Sigmoid colon (tissue), 7 donors: ENCODE measurements around the gene RASSF8. TPM values are rescaled to one million over a fixed set of nuclear protein-coding genes. Genes with fewer than 3 reads are reported as not detected.

ENCODE experiments used
- DNase-seq: peaks from one replicate; pipeline ENCODE4 v3.0.0-alpha.2; 2019
- H3K27ac ChIP-seq, 4 donors: fragments of 200-600 bp; sonication (generic); one replicate each; pipeline ENCODE4 v1.5.1; 2016 to 2019; ENCODE audit warnings: mild to moderate bottlenecking in 1 of 4
- H3K27me3 ChIP-seq, 3 donors: fragments of 200-600 bp; sonication (generic); one replicate each; pipeline ENCODE4 v1.5.1; 2019; ENCODE audit warnings: mild to moderate bottlenecking in 1 of 3
- H3K36me3 ChIP-seq, 4 donors: fragments of 200-600 bp; sonication (generic); one replicate each; pipeline ENCODE4 v1.5.1; 2016 to 2019
- H3K4me1 ChIP-seq, 4 donors: fragments of 200-600 bp; sonication (generic); one replicate each; pipeline ENCODE4 v1.5.1; 2017 to 2019
- H3K4me3 ChIP-seq, 4 donors: fragments of 200-600 bp; sonication (generic); one replicate each; pipeline ENCODE4 v1.5.1; 2017 to 2019; ENCODE audit warnings: mild to moderate bottlenecking in 2 of 4, moderate library complexity in 1 of 4
- H3K9me3 ChIP-seq, 4 donors: fragments of 200-600 bp in 3 of 4; sonication (generic) in 3 of 4; one replicate each; pipeline versions ENCODE4 v1.5.1 to v1.6.1; 2013 to 2019
- CTCF ChIP-seq, 4 experiments: fragments of 450-650 bp in 3 of 4; fragments of 200-600 bp in 1 of 4; IDR thresholded peaks; one replicate each; pipeline ENCODE4 v1.5.1; 2016 to 2019; ENCODE audit warnings: antibody characterized with exemption in 4 of 4, mild to moderate bottlenecking in 3 of 4, moderate library complexity in 2 of 4
- EP300 ChIP-seq, 4 donors: sonication (generic); formaldehyde crosslinking; IDR thresholded peaks; one replicate each; pipeline ENCODE4 v1.6.1; 2017; ENCODE audit warnings: antibody characterized with exemption in 4 of 4
- POLR2A ChIP-seq, 2 donors: fragments of 450-650 bp; IDR thresholded peaks; one replicate each; pipeline ENCODE4 v1.6.1; 2016; ENCODE audit warnings: antibody characterized with exemption in 2 of 2, mild to moderate bottlenecking in 2 of 2, moderate library complexity in 2 of 2
- POLR2AphosphoS5 ChIP-seq, 4 donors: sonication (generic); formaldehyde crosslinking; IDR thresholded peaks; one replicate each; pipeline ENCODE4 v1.6.1; 2017; ENCODE audit warnings: antibody characterized with exemption in 4 of 4
- WGBS, 2 donors: extraction: QIAGEN DNeasy Blood & Tissue Kit; methylation state at CpG; one replicate each; pipeline ENCODE4 v1.1.7; 2013; 5-methylcytosine and 5-hydroxymethylcytosine counted together
- intact Hi-C: fragments of 100-400 bp; cut with DNase I; formaldehyde crosslinking; loops from one replicate; pipeline ENCODE4 v1.15.1; 2023
- polyA plus RNA-seq, 3 donors: library from polyadenylated mRNA; stranded (reverse); fragments of 200-250 nt; gene quantifications; one replicate each; pipeline ENCODE4 v1.2.3, GENCODE V29; 2013
- total RNA-seq, 4 donors: library from RNA; depleted of rRNA; stranded (reverse); fragments of >200 nt; gene quantifications; one replicate each; pipeline ENCODE4 v1.1.0, GENCODE V29; 2016
- donor health status: healthy with polysubstance abuse.
- donor health status: Bipolar disorder and iron deficiency.
- donor health status: healthy.

The RASSF8 gene
- total and polyA plus RNA-seq, 7 donors, result 0.92 to 109 (median 74.0) TPM

- TF ChIP-seq EP300 (IDR thresholded peaks at IDR 0.05) (no peak), POLR2AphosphoS5 (IDR thresholded peaks at IDR 0.05) (no peak), CTCF (IDR thresholded peaks at IDR 0.05) (no peak), POLR2A (IDR thresholded peaks at IDR 0.05) (no peak)
- Histone ChIP-seq H3K27ac (no peak overlapping the region), H3K4me1 (no peaks in the 10 kb centered on the region), H3K36me3 (no peaks in the 10 kb centered on the region), H3K27me3 (no peaks in the 10 kb centered on the region), H3K4me3 (no peak overlapping the region), H3K9me3 (no peaks in the 10 kb centered on the region)
- DNase-seq, result no peak
- intact Hi-C loops, result no loop called here
Measured at GRCh38 chr12:25937096-25937495, 21.4 kb upstream of the RASSF8 start.

GRCh38 chr12:25938581-25938980 is 19.9 kb upstream of the RASSF8 start:
- Histone ChIP-seq H3K4me3 (no peak overlapping the region), H3K27me3 (no peaks in the 10 kb centered on the region), H3K27ac (no peak overlapping the region), H3K36me3 (no peaks in the 10 kb centered on the region), H3K4me1 (no peaks in the 10 kb centered on the region), H3K9me3 (no peaks in the 10 kb centered on the region)
- no peak for TF ChIP-seq POLR2AphosphoS5 (IDR thresholded peaks at IDR 0.05)
- no peak for TF ChIP-seq POLR2A (IDR thresholded peaks at IDR 0.05)
- TF ChIP-seq CTCF (IDR thresholded peaks at IDR 0.05), result no peak
- TF ChIP-seq EP300 (IDR thresholded peaks at IDR 0.05), result no peak
- WGBS, 2 donors, result 14 to 45% methylated on average over 1 of the region's 1 CpG
- intact Hi-C loops, result no loop called here
- no peak for DNase-seq

GRCh38 chr12:25939606-25940005 is 18.9 kb upstream of the RASSF8 start:
- no peak overlapping the region for H3K4me3 ChIP-seq
- 45 to 81% methylated on average over 2 of the region's 2 CpGs for WGBS, 2 donors
- no peaks in the 10 kb centered on the region for H3K27me3 ChIP-seq
- H3K27ac ChIP-seq, result no peak overlapping the region
- TF ChIP-seq CTCF (IDR thresholded peaks at IDR 0.05) (no peak), POLR2AphosphoS5 (IDR thresholded peaks at IDR 0.05) (no peak), POLR2A (IDR thresholded peaks at IDR 0.05) (no peak), EP300 (IDR thresholded peaks at IDR 0.05) (no peak)
- no peaks in the 10 kb centered on the region for H3K9me3 ChIP-seq
- H3K36me3 ChIP-seq, result no peaks in the 10 kb centered on the region
- intact Hi-C loops, result no loop called here
- H3K4me1 ChIP-seq, result no peaks in the 10 kb centered on the region
- DNase-seq, result no peak

GRCh38 chr12:25940886-25941285 is 17.6 kb upstream of the RASSF8 start:
- Histone ChIP-seq H3K9me3 (no peaks in the 10 kb centered on the region), H3K27ac (no peak overlapping the region), H3K27me3 (no peaks in the 10 kb centered on the region), H3K4me3 (no peak overlapping the region), H3K4me1 (no peaks in the 10 kb centered on the region), H3K36me3 (no peaks in the 10 kb centered on the region)
- TF ChIP-seq CTCF (IDR thresholded peaks at IDR 0.05) (no peak), POLR2A (IDR thresholded peaks at IDR 0.05) (no peak), POLR2AphosphoS5 (IDR thresholded peaks at IDR 0.05) (no peak), EP300 (IDR thresholded peaks at IDR 0.05) (no peak)
- 70 to 84% methylated on average over 1 of the region's 1 CpG for WGBS, 2 donors
- no peak for DNase-seq
- intact Hi-C loops, result no loop called here

- TF ChIP-seq POLR2AphosphoS5 (IDR thresholded peaks at IDR 0.05) (no peak), EP300 (IDR thresholded peaks at IDR 0.05) (no peak), POLR2A (IDR thresholded peaks at IDR 0.05) (no peak), CTCF (IDR thresholded peaks at IDR 0.05) (no peak)
- no peak overlapping the region for H3K4me3 ChIP-seq
- no peak overlapping the region for H3K27ac ChIP-seq
- 85 to 89% methylated on average over 2 of the region's 2 CpGs for WGBS, 2 donors
- no peaks in the 10 kb centered on the region for H3K36me3 ChIP-seq
- no peak for DNase-seq
- intact Hi-C loops, result no loop called here
- H3K27me3 ChIP-seq, result no peaks in the 10 kb centered on the region
- no peaks in the 10 kb centered on the region for H3K9me3 ChIP-seq
- no peaks in the 10 kb centered on the region for H3K4me1 ChIP-seq
Measured at GRCh38 chr12:25942709-25943108, 15.8 kb upstream of the RASSF8 start.
